LHCN-M2 (cell line): ENCODE measurements around the gene CLDN25. TPM values are rescaled to one million over a fixed set of nuclear protein-coding genes. Genes with fewer than 3 reads are reported as not detected.
A peak's percentile ranks its signal among the peaks of the same experiment; 100 is the strongest.

Experiments
- DNase-seq: peaks from one replicate; pipeline ENCODE4 v3.0.0-alpha.2; 2012; ENCODE audit warnings: low read depth
- total RNA-seq: library from RNA; depleted of rRNA; stranded (reverse); fragments of >200 nt; gene quantifications from 2 replicates; pipeline ENCODE4 v1.2.3, GENCODE V29; 2014; rRNA removed

Gene CLDN25
- total RNA-seq, 1 experiment from 2014 or later = not detected

DNA sequence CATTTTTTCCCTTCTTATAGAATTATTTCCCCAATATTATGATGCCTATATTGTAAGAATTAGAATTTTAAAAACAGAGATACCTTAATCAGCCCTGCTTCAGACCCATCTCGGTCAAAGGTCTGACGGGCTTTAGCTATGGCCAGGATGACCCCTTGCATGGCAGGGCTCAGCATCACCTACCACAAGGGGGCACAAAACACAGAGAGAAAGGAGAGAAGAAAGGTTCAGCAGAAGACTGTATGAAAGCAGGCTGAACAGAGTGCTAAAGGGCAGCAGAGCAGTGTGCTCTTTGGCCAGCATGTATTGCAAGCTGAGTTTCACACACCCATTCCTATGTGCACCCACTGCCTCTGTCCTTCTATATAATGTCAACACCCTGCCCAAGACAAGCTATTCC lies 26.8 kb downstream of the CLDN25 start:
- peak; percentile 31 for DNase-seq

DNA sequence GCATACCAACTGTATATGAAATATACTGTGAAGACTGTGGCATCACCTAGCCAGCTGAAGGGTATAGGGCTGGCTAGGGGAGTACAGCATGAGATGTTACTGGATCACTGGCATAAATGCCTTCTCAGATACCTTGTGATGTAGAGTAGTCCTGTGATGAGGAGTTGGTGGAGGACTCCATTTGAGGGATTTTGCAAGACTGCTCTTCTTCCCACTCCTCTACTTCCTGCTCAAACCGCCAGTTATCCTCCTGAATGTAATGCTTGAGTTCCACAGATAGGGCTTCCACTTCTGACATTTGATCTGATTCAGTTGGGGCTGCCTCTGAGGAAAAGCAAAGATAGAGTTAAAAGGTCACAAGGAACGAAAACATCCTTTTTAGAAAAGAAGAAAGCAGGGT lies 29.3 kb downstream of the CLDN25 start:
- DNase-seq = no peak

DNA sequence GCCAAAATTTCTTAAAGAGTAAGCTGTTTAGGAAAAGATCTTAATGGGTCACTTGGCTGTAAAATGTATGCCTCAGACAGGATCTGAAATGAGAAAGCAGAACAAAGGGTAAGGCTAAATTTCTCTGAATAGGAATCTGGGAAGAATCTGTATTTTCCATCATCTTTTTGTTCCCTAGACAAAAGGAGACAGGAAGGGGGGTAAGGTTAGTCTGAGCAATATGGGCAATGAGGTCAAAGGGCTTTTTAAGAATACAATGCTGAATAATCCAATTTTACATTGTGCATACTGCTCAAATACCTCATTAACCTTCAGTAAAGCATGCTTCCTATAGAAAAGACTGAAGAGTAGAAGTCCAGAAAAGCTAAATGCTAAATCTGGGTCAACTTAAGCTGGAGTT lies 34.6 kb downstream of the CLDN25 start:
- no peak for DNase-seq

DNA sequence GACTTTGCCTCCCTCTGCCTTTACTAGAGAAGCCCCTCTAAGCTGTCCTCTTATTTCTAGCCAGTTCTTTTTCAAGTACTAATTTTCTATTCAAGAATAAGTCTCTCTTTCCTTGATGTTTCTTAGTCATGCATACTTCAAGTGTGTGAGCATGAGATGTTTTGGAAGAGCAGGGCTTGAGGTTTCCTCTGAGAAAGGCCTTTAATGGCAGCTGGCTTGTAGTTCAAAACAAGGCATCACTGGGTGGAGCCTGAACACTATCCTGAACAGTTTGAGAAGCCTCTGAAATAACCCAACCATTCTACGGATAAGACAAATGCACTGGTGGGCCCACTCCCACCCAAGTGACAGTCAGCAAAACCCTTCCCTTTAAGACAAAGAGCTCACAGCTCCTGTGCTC lies 37.6 kb downstream of the CLDN25 start:
- DNase-seq = peak; percentile 17

DNA sequence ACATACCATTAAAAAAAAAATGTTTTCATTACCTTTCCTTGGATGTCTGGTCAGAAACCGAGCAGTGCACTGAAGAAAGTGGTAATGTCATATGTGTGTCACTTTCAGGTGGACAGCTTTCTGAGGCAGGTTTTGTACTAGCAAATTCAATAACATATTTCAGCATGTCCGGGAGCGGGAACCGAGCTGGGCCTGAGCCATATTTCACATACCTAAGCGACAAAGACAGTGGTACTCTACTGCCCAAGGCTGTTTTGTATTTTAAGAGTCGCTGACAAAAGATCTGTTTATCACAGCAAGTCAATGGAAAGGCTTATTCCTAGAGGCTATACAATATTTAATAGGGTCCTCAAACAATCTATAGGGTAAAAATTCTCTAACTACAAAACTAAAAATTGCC lies 38.0 kb downstream of the CLDN25 start:
- DNase-seq = no peak

DNA sequence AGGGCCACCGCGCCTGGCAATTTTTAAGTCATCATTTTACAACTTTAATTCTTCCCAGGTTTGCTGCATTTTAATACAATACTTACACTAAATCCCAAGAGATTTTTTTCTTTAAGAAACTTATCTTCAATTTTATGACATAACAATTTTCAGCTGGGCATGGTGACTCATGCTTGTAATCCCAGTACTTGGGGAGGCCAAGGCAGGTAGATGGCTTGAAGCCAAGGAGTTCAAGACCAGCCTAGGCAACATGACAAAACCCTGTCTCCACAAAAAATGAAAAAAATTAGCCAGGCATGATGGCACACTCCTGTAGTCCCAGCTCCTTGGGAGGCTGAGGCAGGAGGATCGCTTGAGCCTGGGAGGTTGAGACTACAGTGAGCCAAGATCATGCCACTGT lies 38.8 kb downstream of the CLDN25 start:
- DNase-seq = peak; percentile 13

DNA sequence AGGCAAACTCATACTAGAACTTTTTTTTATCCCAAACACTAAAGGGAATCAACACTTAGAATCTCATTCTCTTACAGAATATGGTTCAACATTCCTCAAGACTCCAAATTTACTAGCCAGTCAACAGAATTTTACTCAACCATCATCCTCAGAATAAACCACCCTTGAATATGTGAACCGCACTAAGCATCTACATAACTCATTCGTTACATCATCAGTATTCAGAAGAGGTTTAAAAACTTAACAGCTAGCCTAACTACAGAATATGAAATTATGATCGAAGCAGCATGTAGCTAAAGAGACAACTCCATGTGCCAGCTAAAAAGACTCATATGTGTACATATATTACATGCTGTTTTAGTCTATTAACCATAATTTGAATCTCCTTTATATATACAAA lies 47.9 kb downstream of the CLDN25 start:
- no peak for DNase-seq

DNA sequence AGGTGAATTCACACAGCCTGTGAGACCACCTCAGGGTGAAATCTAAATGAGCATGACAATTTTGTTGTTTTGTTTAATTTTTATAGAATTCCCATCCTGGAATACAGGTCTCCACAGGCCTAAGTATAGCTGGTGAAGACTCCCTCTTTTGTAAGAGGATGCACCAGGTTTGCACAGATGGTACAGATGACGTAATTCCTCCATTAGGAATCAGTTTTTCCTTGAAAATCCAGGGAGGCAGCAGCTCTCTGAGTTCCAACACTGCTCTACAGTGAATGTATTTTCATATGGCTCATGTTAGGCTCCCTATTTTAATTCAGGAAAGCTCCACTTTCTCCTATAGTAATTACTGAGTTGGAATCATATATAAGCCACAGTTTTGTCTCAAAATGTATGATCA lies 48.6 kb downstream of the CLDN25 start:
- DNase-seq = no peak

DNA sequence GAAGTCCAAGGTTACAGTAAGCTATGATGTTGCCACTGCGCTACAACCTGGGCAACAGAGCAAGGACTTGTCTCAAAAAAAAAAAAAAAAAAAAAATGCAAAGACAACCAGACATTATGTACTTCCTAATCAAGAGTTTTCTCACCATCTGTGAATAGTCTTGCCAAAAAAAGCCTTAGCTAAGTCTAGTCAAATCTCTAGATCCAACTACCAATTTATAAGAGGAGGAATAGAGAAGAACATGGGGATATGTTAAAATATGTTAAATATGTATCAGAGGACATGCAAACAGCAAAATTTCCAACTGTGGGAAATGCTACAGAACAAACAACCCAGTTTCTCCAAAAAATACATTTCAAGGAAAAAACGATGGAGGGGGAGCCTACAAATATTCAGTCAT lies 50.2 kb downstream of the CLDN25 start:
- no peak for DNase-seq

Other genes with a start within 250 kb of the CLDN25 start
- gene TMPRSS5, start 73.5 kb upstream of the CLDN25 start, total RNA-seq = 0.17 and 0.38 TPM in 2 replicates
- gene ZW10, start 6.1 kb upstream of the CLDN25 start, total RNA-seq = 27.3 and 31.3 TPM in 2 replicates
- 27.0 and 29.2 TPM in 2 replicates for gene USP28, start 95.8 kb downstream of the CLDN25 start, total RNA-seq
- not detected in 2 replicates for gene HTR3B, start 125.0 kb downstream of the CLDN25 start, total RNA-seq
- not detected in 2 replicates for gene HTR3A, start 195.3 kb downstream of the CLDN25 start, total RNA-seq